GM10248 (cell line): ENCODE results near the gene TTC33.

Source experiments
- CTCF ChIA-PET: fragments of 300-600 bp; sonication (Branson Sonifier 250); formaldehyde crosslinking; extraction: SDS; loops from one replicate; lab custom pipeline; 2021; ENCODE audit warnings: antibody characterized with exemption; lab: Yijun Ruan, JAX
- POLR2A ChIA-PET: fragments of 350-650 bp; sonication (Branson Sonifier 250); formaldehyde crosslinking; extraction: SDS; loops from one replicate; lab custom pipeline; 2020; ENCODE audit warnings: antibody characterized with exemption; lab: Yijun Ruan, JAX
- DNase-seq: peaks from one replicate; pipeline ENCODE4 v3.0.0; 2012; ENCODE audit errors: extremely low spot score
- TF ChIP-seq, protein P1 (sequence below): IDR thresholded peaks from 2 replicates; pipeline ENCODE4 v1.5.1; 2012; ENCODE audit warnings: mild to moderate bottlenecking, low read depth; ENCODE audit errors: extremely low read depth, missing control alignments, control extremely low read depth

The TTC33 gene

DNA sequence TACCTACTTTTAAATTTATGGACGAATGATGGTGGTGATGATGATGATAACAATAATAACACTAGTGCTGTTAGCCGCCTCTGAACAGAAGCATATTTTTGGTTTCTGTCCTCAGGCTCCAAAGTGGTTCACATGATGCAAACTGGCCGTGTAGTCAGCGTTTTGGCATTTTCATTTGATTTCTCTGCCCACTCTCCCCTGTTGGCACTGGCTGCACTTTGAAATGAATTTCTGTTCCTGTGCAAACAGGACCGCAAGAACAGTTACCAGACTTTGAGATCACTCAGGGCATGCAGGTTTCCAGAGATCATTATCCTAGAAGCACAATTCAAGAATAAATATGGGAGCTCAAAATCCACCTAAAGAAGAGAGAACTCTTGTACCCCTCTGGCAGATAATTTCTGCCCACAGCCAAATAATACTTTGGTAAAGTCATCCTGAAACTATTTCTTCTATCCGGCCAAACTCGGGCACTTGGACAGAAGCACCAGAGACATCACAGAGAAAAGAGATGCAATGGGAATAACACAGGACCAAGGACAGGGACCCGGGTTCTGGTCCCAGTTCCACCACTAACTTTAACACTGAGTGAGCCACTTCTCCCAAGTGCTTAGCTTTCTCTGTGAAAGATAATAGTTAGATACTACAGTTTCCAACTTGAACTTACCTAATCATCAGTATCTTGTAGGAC is 277.8 kb downstream of the TTC33 start:
- CTCF ChIA-PET: interaction anchor here (1.0 to 2.0 kb wide), 2 partner anchors 13 to 14 kb away, joined by 3 to 5 read pairs; no protein-coding TSS in a partner anchor
- POLR2A ChIA-PET: no interaction called here
- TF ChIP-seq, protein P1, sequence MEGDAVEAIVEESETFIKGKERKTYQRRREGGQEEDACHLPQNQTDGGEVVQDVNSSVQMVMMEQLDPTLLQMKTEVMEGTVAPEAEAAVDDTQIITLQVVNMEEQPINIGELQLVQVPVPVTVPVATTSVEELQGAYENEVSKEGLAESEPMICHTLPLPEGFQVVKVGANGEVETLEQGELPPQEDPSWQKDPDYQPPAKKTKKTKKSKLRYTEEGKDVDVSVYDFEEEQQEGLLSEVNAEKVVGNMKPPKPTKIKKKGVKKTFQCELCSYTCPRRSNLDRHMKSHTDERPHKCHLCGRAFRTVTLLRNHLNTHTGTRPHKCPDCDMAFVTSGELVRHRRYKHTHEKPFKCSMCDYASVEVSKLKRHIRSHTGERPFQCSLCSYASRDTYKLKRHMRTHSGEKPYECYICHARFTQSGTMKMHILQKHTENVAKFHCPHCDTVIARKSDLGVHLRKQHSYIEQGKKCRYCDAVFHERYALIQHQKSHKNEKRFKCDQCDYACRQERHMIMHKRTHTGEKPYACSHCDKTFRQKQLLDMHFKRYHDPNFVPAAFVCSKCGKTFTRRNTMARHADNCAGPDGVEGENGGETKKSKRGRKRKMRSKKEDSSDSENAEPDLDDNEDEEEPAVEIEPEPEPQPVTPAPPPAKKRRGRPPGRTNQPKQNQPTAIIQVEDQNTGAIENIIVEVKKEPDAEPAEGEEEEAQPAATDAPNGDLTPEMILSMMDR: no peak
- DNase-seq: no peak

DNA sequence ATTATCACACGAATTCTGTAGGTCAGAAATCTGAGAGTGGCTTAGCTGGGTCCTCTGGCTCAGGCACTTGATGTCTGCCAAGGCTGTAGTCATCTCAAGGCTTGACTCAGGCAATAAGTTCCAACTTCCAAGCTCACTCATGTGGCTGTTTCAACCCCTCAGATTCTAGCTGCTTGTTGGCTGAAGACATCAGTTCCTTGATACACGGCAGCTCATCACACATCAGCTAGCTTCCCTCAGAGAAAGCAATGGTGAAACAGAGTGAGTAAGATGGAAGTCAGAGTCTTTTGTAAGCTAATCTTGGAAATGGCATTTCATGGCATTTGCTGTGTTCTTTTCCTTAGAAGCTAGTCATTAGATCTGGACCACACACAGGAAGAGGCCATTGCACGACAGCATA is 280.2 kb downstream of the TTC33 start:
- ChIA-PET POLR2A (no interaction called here), CTCF (interaction anchor here (1.2 to 1.4 kb wide), 2 partner anchors 11 to 83 kb away, joined by 3 to 7 read pairs; no protein-coding TSS in a partner anchor)
- no peak for DNase-seq
- TF ChIP-seq, protein P1: no peak

DNA sequence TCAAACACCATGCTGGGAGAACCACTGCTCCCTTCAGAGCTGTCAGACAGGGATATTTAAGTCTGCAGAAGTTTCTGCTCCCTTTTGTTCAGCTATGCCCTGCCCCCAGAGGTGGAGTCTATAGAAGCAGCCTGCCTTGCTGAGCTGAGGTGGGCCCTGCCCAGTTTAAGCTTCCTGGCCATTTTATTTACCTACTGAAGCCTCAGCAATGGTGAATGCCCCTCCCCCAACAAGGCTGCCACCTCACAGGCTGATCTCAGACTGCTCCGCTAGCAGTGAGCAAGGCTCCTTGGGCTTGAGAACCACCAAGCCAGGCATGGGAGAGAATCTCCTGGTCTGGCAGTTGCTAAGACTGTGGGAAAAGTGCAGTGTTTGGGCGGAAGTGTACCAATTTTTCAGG is 281.5 kb downstream of the TTC33 start:
- CTCF ChIA-PET: interaction anchor here (1.8 kb wide), 1 partner anchor 11 kb away, joined by 3 read pairs; no protein-coding TSS in a partner anchor
- TF ChIP-seq, protein P1: no peak
- no peak for DNase-seq
- POLR2A ChIA-PET: no interaction called here

DNA sequence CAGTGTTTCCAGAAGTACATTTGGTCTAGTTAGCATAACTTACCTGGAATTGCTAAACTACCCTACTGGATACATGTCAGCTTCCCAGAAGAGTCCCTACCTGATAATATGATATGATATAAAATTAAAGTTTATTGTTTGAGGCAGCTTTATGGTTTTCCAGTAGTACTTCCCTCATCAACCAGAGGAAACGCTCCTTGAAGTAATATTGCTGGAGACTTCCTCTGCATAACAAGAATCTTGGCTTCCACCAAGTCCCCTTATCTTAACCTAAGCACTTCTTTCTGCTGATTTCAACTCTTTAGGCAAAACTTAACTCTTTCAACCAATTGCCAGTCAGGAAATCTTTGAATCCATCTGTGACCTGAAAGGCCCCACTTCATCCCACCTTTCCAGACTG is 290.3 kb downstream of the TTC33 start:
- no peak for DNase-seq
- ChIA-PET POLR2A (no interaction called here), CTCF (interaction anchor here (0.8 to 1.6 kb wide), 3 partner anchors 10 to 14 kb away, joined by 3 to 7 read pairs (median 5); no protein-coding TSS in a partner anchor)
- TF ChIP-seq, protein P1: no peak

DNA sequence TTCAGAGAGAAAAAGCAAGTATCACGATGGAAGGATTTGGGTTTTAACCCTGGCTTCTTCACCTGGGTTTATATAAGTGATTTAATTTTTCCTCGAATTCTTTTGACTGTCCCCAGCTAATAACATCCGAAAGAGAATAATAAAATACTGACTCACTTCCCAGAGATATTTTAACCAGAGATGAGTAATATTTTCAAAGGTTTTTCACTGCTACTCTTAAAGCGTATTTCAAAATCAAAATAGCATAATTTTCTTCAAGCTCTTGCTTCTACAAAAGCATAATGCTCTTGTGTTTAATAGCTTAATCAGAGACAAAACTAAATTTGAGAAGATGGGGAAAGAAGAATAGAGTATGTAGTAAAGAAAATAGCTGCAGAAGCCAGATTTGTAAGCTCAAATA is 291.2 kb downstream of the TTC33 start:
- ChIA-PET CTCF (interaction anchor here (0.8 to 1.6 kb wide), 3 partner anchors 11 to 13 kb away, joined by 3 to 7 read pairs (median 5); no protein-coding TSS in a partner anchor), POLR2A (no interaction called here)
- TF ChIP-seq, protein P1: no peak
- DNase-seq: no peak
